Measurements from ENCODE around the gene USP10. TPM values are rescaled to one million over a fixed set of nuclear protein-coding genes. Genes with fewer than 3 reads are reported as not detected.
"Not testable (repeated sequence)": the region's sequence is repeated elsewhere in the genome, so short reads cannot be mapped to it uniquely, and the experiment has no call there.

The USP10 gene
- total and polyA plus RNA-seq, 2 donors = 31.7 to 44.7 TPM

- Histone ChIP-seq H3K9me3 (ENCODE audit: control insufficient read depth in 2 of 2, insufficient read depth in 1 of 2, low read length in 1 of 2) (no peaks in the 10 kb centered on the region), H3K4me1 (ENCODE audit: control insufficient read depth in 2 of 2, insufficient read depth in 2 of 2, low read length in 2 of 2) (no peaks in the 10 kb centered on the region), H3K4me3 (ENCODE audit: low read length in 2 of 2) (no peak overlapping the region), H3K27me3 (ENCODE audit: control insufficient read depth in 2 of 2, insufficient read depth in 1 of 2, low read length in 1 of 2) (peaks cover 2 to 6% of the 10 kb centered on the region in 2 donors), H3K27ac (ENCODE audit: low read depth in 1 of 2, low read length in 1 of 2) (no peak overlapping the region), H3K36me3 (ENCODE audit: control insufficient read depth in 2 of 2, insufficient read depth in 2 of 2, low read length in 1 of 2) (no peaks in the 10 kb centered on the region)
- 83% methylated on average over 8 of the region's 8 CpGs for WGBS
- no peak for DNase-seq (ENCODE audit: low read depth in 6 of 9, low spot score in 9 of 9)
These were observed 10.7 kb upstream of the USP10 start for GRCh38 chr16:84689111-84689510.

GRCh38 chr16:84690088-84690819 lies 9.5 kb upstream of the USP10 start:
- 95% methylated on average over 6 of the region's 6 CpGs for WGBS
- no peaks in the 10 kb centered on the region for H3K4me1 ChIP-seq (ENCODE audit: control insufficient read depth in 2 of 2, insufficient read depth in 2 of 2, low read length in 2 of 2)
- DNase-seq (ENCODE audit: low read depth in 6 of 9, low spot score in 9 of 9) = no peak

GRCh38 chr16:84692451-84693214 lies 7.2 kb upstream of the USP10 start:
- DNase-seq (ENCODE audit: low read depth in 6 of 9, low spot score in 9 of 9) = no peak

More at GRCh38 chr16:84690088-84690819, 9.5 kb upstream of the USP10 start:
- Histone ChIP-seq H3K27ac (ENCODE audit: low read depth in 1 of 2, low read length in 1 of 2) (no peak overlapping the region), H3K27me3 (ENCODE audit: control insufficient read depth in 2 of 2, insufficient read depth in 1 of 2, low read length in 1 of 2) (peaks cover 0 to under 1% of the 10 kb centered on the region in 2 donors), H3K4me3 (ENCODE audit: low read length in 2 of 2) (no peak overlapping the region), H3K9me3 (ENCODE audit: control insufficient read depth in 2 of 2, insufficient read depth in 1 of 2, low read length in 1 of 2) (no peaks in the 10 kb centered on the region), H3K36me3 (ENCODE audit: control insufficient read depth in 2 of 2, insufficient read depth in 2 of 2, low read length in 1 of 2) (no peaks in the 10 kb centered on the region)

GRCh38 chr16:84693869-84694268 lies 5.9 kb upstream of the USP10 start:
- H3K4me3 ChIP-seq (ENCODE audit: low read length in 2 of 2); H3K9me3 ChIP-seq (ENCODE audit: control insufficient read depth in 2 of 2, insufficient read depth in 1 of 2, low read length in 1 of 2); DNase-seq (ENCODE audit: low read depth in 6 of 9, low spot score in 9 of 9); H3K27me3 ChIP-seq (ENCODE audit: control insufficient read depth in 2 of 2, insufficient read depth in 1 of 2, low read length in 1 of 2); H3K36me3 ChIP-seq (ENCODE audit: control insufficient read depth in 2 of 2, insufficient read depth in 2 of 2, low read length in 1 of 2); H3K27ac ChIP-seq (ENCODE audit: low read depth in 1 of 2, low read length in 1 of 2); H3K4me1 ChIP-seq (ENCODE audit: control insufficient read depth in 2 of 2, insufficient read depth in 2 of 2, low read length in 2 of 2): not testable (repeated sequence)
- 97% methylated on average over 10 of the region's 10 CpGs for WGBS

More at GRCh38 chr16:84692451-84693214, 7.2 kb upstream of the USP10 start:
- H3K27ac ChIP-seq (ENCODE audit: low read depth in 1 of 2, low read length in 1 of 2) = no peak overlapping the region
- no peaks in the 10 kb centered on the region for H3K4me1 ChIP-seq (ENCODE audit: control insufficient read depth in 2 of 2, insufficient read depth in 2 of 2, low read length in 2 of 2)
- H3K36me3 ChIP-seq (ENCODE audit: control insufficient read depth in 2 of 2, insufficient read depth in 2 of 2, low read length in 1 of 2) = no peaks in the 10 kb centered on the region
- H3K4me3 ChIP-seq (ENCODE audit: low read length in 2 of 2) = no peak overlapping the region
- no peaks in the 10 kb centered on the region for H3K9me3 ChIP-seq (ENCODE audit: control insufficient read depth in 2 of 2, insufficient read depth in 1 of 2, low read length in 1 of 2)
- no peaks in the 10 kb centered on the region for H3K27me3 ChIP-seq (ENCODE audit: control insufficient read depth in 2 of 2, insufficient read depth in 1 of 2, low read length in 1 of 2)
- 68% methylated on average over 6 of the region's 6 CpGs for WGBS

GRCh38 chr16:84694980-84695379 lies 4.8 kb upstream of the USP10 start:
- H3K4me3 ChIP-seq (ENCODE audit: low read length in 2 of 2) = no peak overlapping the region
- 98% methylated on average over 2 of the region's 2 CpGs for WGBS
- no peak overlapping the region for H3K27ac ChIP-seq (ENCODE audit: low read depth in 1 of 2, low read length in 1 of 2)
- no peak for DNase-seq (ENCODE audit: low read depth in 6 of 9, low spot score in 9 of 9)
- no peaks in the 10 kb centered on the region for H3K9me3 ChIP-seq (ENCODE audit: control insufficient read depth in 2 of 2, insufficient read depth in 1 of 2, low read length in 1 of 2)
- H3K27me3 ChIP-seq (ENCODE audit: control insufficient read depth in 2 of 2, insufficient read depth in 1 of 2, low read length in 1 of 2) = no peaks in the 10 kb centered on the region
- no peaks in the 10 kb centered on the region for H3K36me3 ChIP-seq (ENCODE audit: control insufficient read depth in 2 of 2, insufficient read depth in 2 of 2, low read length in 1 of 2)
- H3K4me1 ChIP-seq (ENCODE audit: control insufficient read depth in 2 of 2, insufficient read depth in 2 of 2, low read length in 2 of 2) = peaks cover 5% of the 10 kb centered on the region in 2 donors

GRCh38 chr16:84699147-84699711 lies 571 bp upstream of the USP10 start:
- Histone ChIP-seq H3K27ac (ENCODE audit: low read depth in 1 of 2, low read length in 1 of 2) (no peak overlapping the region), H3K9me3 (ENCODE audit: control insufficient read depth in 2 of 2, insufficient read depth in 1 of 2, low read length in 1 of 2) (no peaks in the 10 kb centered on the region), H3K36me3 (ENCODE audit: control insufficient read depth in 2 of 2, insufficient read depth in 2 of 2, low read length in 1 of 2) (no peaks in the 10 kb centered on the region), H3K4me1 (ENCODE audit: control insufficient read depth in 2 of 2, insufficient read depth in 2 of 2, low read length in 2 of 2) (peaks cover 5% of the 10 kb centered on the region in 2 donors), H3K4me3 (ENCODE audit: low read length in 2 of 2) (peak overlapping the region; percentile 78 to 98), H3K27me3 (ENCODE audit: control insufficient read depth in 2 of 2, insufficient read depth in 1 of 2, low read length in 1 of 2) (no peaks in the 10 kb centered on the region)
- peak in 1 of 9 donors; percentile 23 for DNase-seq (ENCODE audit: low read depth in 6 of 9, low spot score in 9 of 9)
- 29% methylated on average over 29 of the region's 29 CpGs for WGBS

- Histone ChIP-seq H3K36me3 (ENCODE audit: control insufficient read depth in 2 of 2, insufficient read depth in 2 of 2, low read length in 1 of 2) (peaks cover 0 to 3% of the 10 kb centered on the region in 2 donors), H3K4me1 (ENCODE audit: control insufficient read depth in 2 of 2, insufficient read depth in 2 of 2, low read length in 2 of 2) (peaks cover 5% of the 10 kb centered on the region in 2 donors), H3K27me3 (ENCODE audit: control insufficient read depth in 2 of 2, insufficient read depth in 1 of 2, low read length in 1 of 2) (no peaks in the 10 kb centered on the region), H3K9me3 (ENCODE audit: control insufficient read depth in 2 of 2, insufficient read depth in 1 of 2, low read length in 1 of 2) (no peaks in the 10 kb centered on the region), H3K4me3 (ENCODE audit: low read length in 2 of 2) (peak overlapping the region; percentile 78 to 98), H3K27ac (ENCODE audit: low read depth in 1 of 2, low read length in 1 of 2) (peak overlapping the region; percentile 78 to 88)
- 8% methylated on average over 28 of the region's 28 CpGs for WGBS
- DNase-seq (ENCODE audit: low read depth in 6 of 9, low spot score in 9 of 9) = peak in 7 of 9 donors; percentile 26 to 72 (median 33)
These were observed 873 bp downstream of the USP10 start for GRCh38 chr16:84700446-84701300.

- no peak for DNase-seq (ENCODE audit: low read depth in 6 of 9, low spot score in 9 of 9)
- WGBS = 97% methylated on average over 10 of the region's 10 CpGs
- H3K27ac ChIP-seq (ENCODE audit: low read depth in 1 of 2, low read length in 1 of 2) = no peak overlapping the region
These were observed 3.9 kb downstream of the USP10 start for GRCh38 chr16:84703681-84704080.

More at GRCh38 chr16:84703681-84704080, 3.9 kb downstream of the USP10 start:
- H3K27me3 ChIP-seq (ENCODE audit: control insufficient read depth in 2 of 2, insufficient read depth in 1 of 2, low read length in 1 of 2) = no peaks in the 10 kb centered on the region
- H3K4me1 ChIP-seq (ENCODE audit: control insufficient read depth in 2 of 2, insufficient read depth in 2 of 2, low read length in 2 of 2) = peaks cover 5% of the 10 kb centered on the region in 2 donors
- H3K36me3 ChIP-seq (ENCODE audit: control insufficient read depth in 2 of 2, insufficient read depth in 2 of 2, low read length in 1 of 2) = peaks cover 0 to 3% of the 10 kb centered on the region in 2 donors
- H3K4me3 ChIP-seq (ENCODE audit: low read length in 2 of 2) = no peak overlapping the region
- H3K9me3 ChIP-seq (ENCODE audit: control insufficient read depth in 2 of 2, insufficient read depth in 1 of 2, low read length in 1 of 2) = no peaks in the 10 kb centered on the region
